ENCODE measurements around the gene MLLT3. TPM values are rescaled to one million over a fixed set of nuclear protein-coding genes. Genes with fewer than 3 reads are reported as not detected.

MLLT3 gene
- total RNA-seq, 1 experiment from 2014 or later = 7.0 TPM

DNA sequence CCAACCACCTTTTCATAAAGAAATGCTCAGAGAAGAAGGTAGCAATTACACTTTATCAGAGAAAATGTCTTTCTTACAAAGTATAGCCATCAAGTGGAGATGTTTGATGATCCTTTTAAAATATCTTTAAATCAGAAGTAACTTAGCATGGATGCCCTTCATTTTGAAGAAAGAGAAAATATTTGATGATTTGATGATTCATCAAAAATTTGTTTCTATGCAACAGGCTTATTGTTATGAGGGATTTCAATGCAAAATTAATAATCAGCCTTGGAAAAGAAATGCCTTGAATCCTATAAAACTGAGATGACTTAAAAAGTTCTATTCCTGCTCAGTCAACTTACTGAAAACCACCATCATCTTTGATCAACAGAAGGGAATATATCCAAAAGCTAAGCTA is 291.6 kb downstream of the MLLT3 start:
- CTCF ChIA-PET = no interaction called here
- Mint-ChIP-seq H3K9me3 (peaks cover 20% of the 10 kb centered on the region), H3K4me3 (no peak overlapping the region), H3K36me3 (0 out of 2 replicates have a peak, but pooled peaks cover 7% of the 10 kb centered on the region), H3K27ac (no peak overlapping the region), H3K4me1 (no peaks in the 10 kb centered on the region), H3K27me3 (ENCODE audit: low read depth) (no peaks in the 10 kb centered on the region)
- DNase-seq (ENCODE audit: low spot score) (no peak), ATAC-seq (no peak)
- POLR2A ChIA-PET = no interaction called here
- no peak for TF ChIP-seq CREB1 (CRISPR knock-in tag; IDR thresholded peaks at IDR 0.05)
- TF ChIP-seq ZNF263 (CRISPR knock-in tag; IDR thresholded peaks at IDR 0.05; ENCODE audit: low read depth) = no peak
- no peak for TF ChIP-seq ZNF425 (CRISPR knock-in tag; conservative IDR thresholded peaks at IDR 0.05)
- TF ChIP-seq, protein P1, sequence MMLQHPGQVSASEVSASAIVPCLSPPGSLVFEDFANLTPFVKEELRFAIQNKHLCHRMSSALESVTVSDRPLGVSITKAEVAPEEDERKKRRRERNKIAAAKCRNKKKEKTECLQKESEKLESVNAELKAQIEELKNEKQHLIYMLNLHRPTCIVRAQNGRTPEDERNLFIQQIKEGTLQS (CRISPR knock-in tag; conservative IDR thresholded peaks at IDR 0.05) = no peak
- TF ChIP-seq NR3C1 (CRISPR knock-in tag; conservative IDR thresholded peaks at IDR 0.05; ENCODE audit: low read depth) = no peak
- no peak for TF ChIP-seq NFE2L1 (CRISPR knock-in tag; IDR thresholded peaks at IDR 0.05)
- no peak for TF ChIP-seq AR (CRISPR knock-in tag; IDR thresholded peaks at IDR 0.05)
- TF ChIP-seq TEAD4 (CRISPR knock-in tag; IDR thresholded peaks at IDR 0.05) = no peak
- TF ChIP-seq, protein P2, sequence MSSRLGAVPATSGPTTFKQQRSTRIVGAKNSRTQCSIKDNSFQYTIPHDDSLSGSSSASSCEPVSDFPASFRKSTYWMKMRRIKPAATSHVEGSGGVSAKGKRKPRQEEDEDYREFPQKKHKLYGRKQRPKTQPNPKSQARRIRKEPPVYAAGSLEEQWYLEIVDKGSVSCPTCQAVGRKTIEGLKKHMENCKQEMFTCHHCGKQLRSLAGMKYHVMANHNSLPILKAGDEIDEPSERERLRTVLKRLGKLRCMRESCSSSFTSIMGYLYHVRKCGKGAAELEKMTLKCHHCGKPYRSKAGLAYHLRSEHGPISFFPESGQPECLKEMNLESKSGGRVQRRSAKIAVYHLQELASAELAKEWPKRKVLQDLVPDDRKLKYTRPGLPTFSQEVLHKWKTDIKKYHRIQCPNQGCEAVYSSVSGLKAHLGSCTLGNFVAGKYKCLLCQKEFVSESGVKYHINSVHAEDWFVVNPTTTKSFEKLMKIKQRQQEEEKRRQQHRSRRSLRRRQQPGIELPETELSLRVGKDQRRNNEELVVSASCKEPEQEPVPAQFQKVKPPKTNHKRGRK (CRISPR knock-in tag; IDR thresholded peaks at IDR 0.05; ENCODE audit: borderline replicate concordance) = no peak
- TF ChIP-seq ETV6 (CRISPR knock-in tag; IDR thresholded peaks at IDR 0.05) = no peak
- no peak for TF ChIP-seq ATF1 (CRISPR knock-in tag; IDR thresholded peaks at IDR 0.05)
- no peak for TF ChIP-seq STAT6 (CRISPR knock-in tag; conservative IDR thresholded peaks at IDR 0.05; ENCODE audit: low read depth)
- TF ChIP-seq, protein P3, sequence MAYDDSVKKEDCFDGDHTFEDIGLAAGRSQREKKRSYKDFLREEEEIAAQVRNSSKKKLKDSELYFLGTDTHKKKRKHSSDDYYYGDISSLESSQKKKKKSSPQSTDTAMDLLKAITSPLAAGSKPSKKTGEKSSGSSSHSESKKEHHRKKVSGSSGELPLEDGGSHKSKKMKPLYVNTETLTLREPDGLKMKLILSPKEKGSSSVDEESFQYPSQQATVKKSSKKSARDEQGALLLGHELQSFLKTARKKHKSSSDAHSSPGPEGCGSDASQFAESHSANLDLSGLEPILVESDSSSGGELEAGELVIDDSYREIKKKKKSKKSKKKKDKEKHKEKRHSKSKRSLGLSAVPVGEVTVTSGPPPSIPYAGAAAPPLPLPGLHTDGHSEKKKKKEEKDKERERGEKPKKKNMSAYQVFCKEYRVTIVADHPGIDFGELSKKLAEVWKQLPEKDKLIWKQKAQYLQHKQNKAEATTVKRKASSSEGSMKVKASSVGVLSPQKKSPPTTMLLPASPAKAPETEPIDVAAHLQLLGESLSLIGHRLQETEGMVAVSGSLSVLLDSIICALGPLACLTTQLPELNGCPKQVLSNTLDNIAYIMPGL (CRISPR knock-in tag; IDR thresholded peaks at IDR 0.05) = no peak
- no peak for TF ChIP-seq AFF4 (CRISPR knock-in tag; IDR thresholded peaks at IDR 0.05; ENCODE audit: borderline replicate concordance)
- TF ChIP-seq GRHL2 (CRISPR knock-in tag; IDR thresholded peaks at IDR 0.05; ENCODE audit: insufficient replicate concordance, severe bottlenecking) = no peak
- no peak for TF ChIP-seq GABPB1 (CRISPR knock-in tag; IDR thresholded peaks at IDR 0.05)
- TF ChIP-seq MAX (CRISPR knock-in tag; IDR thresholded peaks at IDR 0.05) = no peak
- TF ChIP-seq TEAD1 (CRISPR knock-in tag; IDR thresholded peaks at IDR 0.05) = no peak
- TF ChIP-seq, protein P4, sequence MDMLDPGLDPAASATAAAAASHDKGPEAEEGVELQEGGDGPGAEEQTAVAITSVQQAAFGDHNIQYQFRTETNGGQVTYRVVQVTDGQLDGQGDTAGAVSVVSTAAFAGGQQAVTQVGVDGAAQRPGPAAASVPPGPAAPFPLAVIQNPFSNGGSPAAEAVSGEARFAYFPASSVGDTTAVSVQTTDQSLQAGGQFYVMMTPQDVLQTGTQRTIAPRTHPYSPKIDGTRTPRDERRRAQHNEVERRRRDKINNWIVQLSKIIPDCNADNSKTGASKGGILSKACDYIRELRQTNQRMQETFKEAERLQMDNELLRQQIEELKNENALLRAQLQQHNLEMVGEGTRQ (CRISPR knock-in tag; IDR thresholded peaks at IDR 0.05) = no peak
- no peak for TF ChIP-seq MXD4 (CRISPR knock-in tag; IDR thresholded peaks at IDR 0.05; ENCODE audit: borderline replicate concordance)
